Measurements from ENCODE around the gene C2orf78.

The C2orf78 gene

GRCh38 chr2:73764945-73765344 is 19.0 kb upstream of the C2orf78 start:
- in situ Hi-C loops (cut with MboI; ENCODE audit: low pct_unique_long_range_greater_than_20kb, low sequenced_read_pairs, unreplicated experiment), result no loop called here
- no peak for TF ChIP-seq CTCF (IDR thresholded peaks at IDR 0.05; ENCODE audit: extremely low read depth, insufficient read depth, missing control alignments)
- DNase-seq (ENCODE audit: low spot score), result no peak

- in situ Hi-C loops (cut with MboI; ENCODE audit: low pct_unique_long_range_greater_than_20kb, low sequenced_read_pairs, unreplicated experiment), result no loop called here
- no peak for TF ChIP-seq CTCF (IDR thresholded peaks at IDR 0.05; ENCODE audit: extremely low read depth, insufficient read depth, missing control alignments)
- no peak for DNase-seq (ENCODE audit: low spot score)
These were observed 17.6 kb upstream of the C2orf78 start for GRCh38 chr2:73766349-73766748.

- in situ Hi-C loops (cut with MboI; ENCODE audit: low pct_unique_long_range_greater_than_20kb, low sequenced_read_pairs, unreplicated experiment), result no loop called here
- TF ChIP-seq CTCF (IDR thresholded peaks at IDR 0.05; ENCODE audit: extremely low read depth, insufficient read depth, missing control alignments), result no peak
- DNase-seq (ENCODE audit: low spot score), result no peak
These were observed 17.0 kb upstream of the C2orf78 start for GRCh38 chr2:73766994-73767393.

- in situ Hi-C loops (cut with MboI; ENCODE audit: low pct_unique_long_range_greater_than_20kb, low sequenced_read_pairs, unreplicated experiment), result no loop called here
- no peak for DNase-seq (ENCODE audit: low spot score)
- no peak for TF ChIP-seq CTCF (IDR thresholded peaks at IDR 0.05; ENCODE audit: extremely low read depth, insufficient read depth, missing control alignments)
These were observed 13.3 kb upstream of the C2orf78 start for GRCh38 chr2:73770725-73771124.

- no peak for TF ChIP-seq CTCF (IDR thresholded peaks at IDR 0.05; ENCODE audit: extremely low read depth, insufficient read depth, missing control alignments)
- DNase-seq (ENCODE audit: low spot score), result no peak
- in situ Hi-C loops (cut with MboI; ENCODE audit: low pct_unique_long_range_greater_than_20kb, low sequenced_read_pairs, unreplicated experiment), result no loop called here
These were observed 11.2 kb upstream of the C2orf78 start for GRCh38 chr2:73772819-73773218.

GRCh38 chr2:73776381-73776780 is 7.6 kb upstream of the C2orf78 start:
- in situ Hi-C loops (cut with MboI; ENCODE audit: low pct_unique_long_range_greater_than_20kb, low sequenced_read_pairs, unreplicated experiment), result no loop called here
- TF ChIP-seq CTCF (IDR thresholded peaks at IDR 0.05; ENCODE audit: extremely low read depth, insufficient read depth, missing control alignments), result no peak
- no peak for DNase-seq (ENCODE audit: low spot score)
